Ishikawa (cell line): Measurements from ENCODE around the gene PSAP.

Experiments used
- CEBPB ChIP-seq: IDR thresholded peaks from 2 replicates; pipeline ENCODE4 v1.6.1; 2012
- CREB1 ChIP-seq: IDR thresholded peaks from 2 replicates; pipeline ENCODE4 v1.6.1; 2012; ENCODE audit warnings: low read depth
- EGR1 ChIP-seq: IDR thresholded peaks from 2 replicates; pipeline ENCODE4 v1.6.1; 2012
- EP300 ChIP-seq: IDR thresholded peaks from 2 replicates; pipeline ENCODE4 v1.6.1; 2012; ENCODE audit warnings: borderline replicate concordance
- FOXM1 ChIP-seq: IDR thresholded peaks from 2 replicates; pipeline ENCODE4 v1.6.1; 2012; ENCODE audit warnings: low read depth, borderline replicate concordance
- MAX ChIP-seq: IDR thresholded peaks from 2 replicates; pipeline ENCODE4 v1.6.1; 2012
- NFIC ChIP-seq: IDR thresholded peaks from 2 replicates; pipeline ENCODE4 v1.6.1; 2012
- RAD21 ChIP-seq: IDR thresholded peaks from 2 replicates; pipeline ENCODE4 v1.6.1; 2012; ENCODE audit warnings: low read depth
- REST ChIP-seq: IDR thresholded peaks from 2 replicates; pipeline ENCODE4 v1.6.1; 2012; ENCODE audit warnings: low read depth, mild to moderate bottlenecking
- TAF1 ChIP-seq: IDR thresholded peaks from 2 replicates; pipeline ENCODE4 v1.6.1; 2012; ENCODE audit warnings: low read depth, mild to moderate bottlenecking
- TCF12 ChIP-seq: IDR thresholded peaks from 2 replicates; pipeline ENCODE4 v1.6.1; 2012; ENCODE audit warnings: low read depth
- TEAD4 ChIP-seq: IDR thresholded peaks from 2 replicates; pipeline ENCODE4 v1.6.1; 2012
- USF1 ChIP-seq: IDR thresholded peaks from 2 replicates; pipeline ENCODE4 v1.6.1; 2012
- YY1 ChIP-seq: IDR thresholded peaks from 2 replicates; pipeline ENCODE4 v1.6.1; 2012; ENCODE audit warnings: low read depth
- ZBTB7A ChIP-seq: IDR thresholded peaks from 2 replicates; pipeline ENCODE4 v1.6.1; 2012; ENCODE audit warnings: low read depth

The PSAP gene

DNA sequence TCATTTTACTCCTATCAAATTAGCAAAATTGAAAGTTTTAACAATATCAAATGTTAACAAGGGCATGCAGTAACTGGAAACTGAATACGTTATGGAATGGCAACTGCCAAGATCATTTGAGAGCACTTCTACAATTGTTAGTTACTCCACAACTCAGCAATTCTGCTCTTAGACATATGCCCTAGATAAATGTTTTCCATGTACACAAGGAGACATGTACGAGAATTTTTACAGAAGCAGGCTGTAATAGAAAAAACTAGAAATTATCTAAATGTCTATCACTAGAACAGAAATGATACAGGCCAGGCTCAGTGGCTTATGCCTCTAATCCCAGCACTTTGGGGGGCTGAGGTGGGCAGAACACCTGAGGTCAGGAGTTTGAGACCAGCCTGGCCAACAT is 7.0 kb downstream of the PSAP start:
- TF ChIP-seq CEBPB, result no peak

GRCh38 chr10:71842856-71843686 is 8.0 kb downstream of the PSAP start:
- no peak for TF ChIP-seq YY1
- TF ChIP-seq EP300, result no peak
- no peak for TF ChIP-seq EGR1
- no peak for TF ChIP-seq TAF1
- no peak for TF ChIP-seq USF1
- TF ChIP-seq TCF12, result no peak
- no peak for TF ChIP-seq TEAD4
- no peak for TF ChIP-seq REST
- no peak for TF ChIP-seq ZBTB7A
- TF ChIP-seq NFIC, result no peak
- TF ChIP-seq FOXM1, result no peak
- TF ChIP-seq RAD21, result no peak

DNA sequence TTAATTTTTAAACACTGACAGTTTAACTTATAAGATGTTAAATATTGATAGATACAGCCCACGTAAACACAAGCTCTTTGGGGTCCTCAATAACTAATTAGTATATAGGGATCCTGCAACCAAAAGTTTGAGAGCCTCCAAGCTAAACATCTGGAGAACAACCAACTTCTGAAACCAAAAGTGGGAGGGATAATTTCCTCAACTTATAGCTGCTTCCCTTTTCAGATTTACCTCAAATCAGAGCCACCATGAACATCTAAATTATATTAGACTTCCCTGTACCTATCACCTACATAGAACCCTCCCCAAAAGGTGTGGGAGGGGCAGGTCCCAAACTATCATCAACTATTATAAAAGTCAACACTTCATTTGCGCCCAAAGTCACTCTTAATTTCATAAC is 8.6 kb downstream of the PSAP start:
- TF ChIP-seq ZBTB7A, result no peak
- TF ChIP-seq USF1, result no peak
- TF ChIP-seq TAF1, result no peak
- no peak for TF ChIP-seq CEBPB
- no peak for TF ChIP-seq RAD21
- TF ChIP-seq EGR1, result no peak
- no peak for TF ChIP-seq FOXM1
- TF ChIP-seq TEAD4, result no peak
- TF ChIP-seq EP300, result no peak
- no peak for TF ChIP-seq MAX
- TF ChIP-seq REST, result no peak
- TF ChIP-seq YY1, result no peak
- TF ChIP-seq CREB1, result no peak
- no peak for TF ChIP-seq NFIC
- no peak for TF ChIP-seq TCF12

DNA sequence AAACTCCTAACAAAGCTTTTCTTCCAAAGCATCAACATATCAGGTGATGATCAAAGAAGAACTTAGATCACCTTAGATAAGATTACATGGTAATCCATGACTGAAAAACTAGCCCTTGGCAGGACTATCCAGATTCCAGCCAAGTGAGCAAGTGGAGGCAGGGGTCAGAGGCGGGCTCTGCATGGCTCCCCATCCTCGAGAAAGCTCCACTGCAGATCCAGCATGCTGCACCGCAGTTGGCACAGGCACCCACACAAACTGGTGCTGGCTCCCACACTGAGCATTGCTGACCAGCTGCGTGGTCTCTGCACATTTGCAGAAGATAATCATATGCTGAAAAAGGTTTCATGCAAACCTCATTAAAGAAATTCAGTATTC is 10.1 kb downstream of the PSAP start:
- TF ChIP-seq REST (no peak), EGR1 (no peak), CEBPB (no peak), MAX (no peak), CREB1 (no peak), ZBTB7A (no peak), USF1 (no peak), YY1 (no peak)
